Progenitor cell of endocrine pancreas (in vitro differentiated cells): ENCODE results near the gene TSR3. TPM values are rescaled to one million over a fixed set of nuclear protein-coding genes. Genes with fewer than 3 reads are reported as not detected.

Experiments used
- DNase-seq: peaks from one replicate; pipeline ENCODE4 v3.0.0; 2021; ENCODE audit warnings: low spot score; ENCODE audit not compliant: unreplicated experiment
- H3K27ac Mint-ChIP-seq: 2 replicates; pipeline ENCODE4 v1.8.0; 2021; ENCODE audit warnings: mild to moderate bottlenecking, moderate library complexity, mixed read lengths
- H3K27me3 Mint-ChIP-seq: 2 replicates; pipeline ENCODE4 v1.8.0; 2021; ENCODE audit warnings: mixed read lengths
- H3K36me3 Mint-ChIP-seq: 2 replicates; pipeline ENCODE4 v1.8.0; 2022; ENCODE audit warnings: mixed read lengths; ENCODE audit not compliant: insufficient read depth
- H3K4me1 Mint-ChIP-seq: 2 replicates; pipeline ENCODE4 v1.8.0; 2021; ENCODE audit warnings: low read depth, mixed read lengths
- H3K4me3 Mint-ChIP-seq: 2 replicates; pipeline ENCODE4 v1.8.0; 2021; ENCODE audit warnings: low read depth, mild to moderate bottlenecking, moderate library complexity, mixed read lengths
- H3K9me3 Mint-ChIP-seq: 2 replicates; pipeline ENCODE4 v1.8.0; 2021; ENCODE audit warnings: low read depth, mixed read lengths
- CTCF ChIP-seq: fragments of 200-600 bp; sonication (generic); IDR thresholded peaks from one replicate; pipeline ENCODE4 v1.5.0; 2021; ENCODE audit warnings: antibody characterized with exemption, mild to moderate bottlenecking; ENCODE audit not compliant: unreplicated experiment
- total RNA-seq: library from RNA; stranded (reverse); gene quantifications from 2 replicates; pipeline ENCODE4 v1.2.1, GENCODE V29; 2021

The TSR3 gene
- total RNA-seq, 1 donor from 2014 or later: 56.8 TPM

GRCh38 chr16:1334739-1335138, 16.9 kb downstream of the TSR3 start:
- TF ChIP-seq CTCF: no peak
- H3K27ac Mint-ChIP-seq: no peak overlapping the region
- peaks cover 10% of the 10 kb centered on the region for H3K4me1 Mint-ChIP-seq
- DNase-seq: no peak
- H3K27me3 Mint-ChIP-seq: peaks cover 27% of the 10 kb centered on the region
- no peak overlapping the region for H3K4me3 Mint-ChIP-seq
- H3K9me3 Mint-ChIP-seq: no peaks in the 10 kb centered on the region
- H3K36me3 Mint-ChIP-seq: no peaks in the 10 kb centered on the region

- Mint-ChIP-seq H3K27ac (no peak overlapping the region), H3K9me3 (no peaks in the 10 kb centered on the region), H3K36me3 (no peaks in the 10 kb centered on the region), H3K27me3 (peaks cover 27% of the 10 kb centered on the region), H3K4me3 (peak overlapping the region; percentile 40), H3K4me1 (peaks cover 10% of the 10 kb centered on the region)
- no peak for DNase-seq
- no peak for TF ChIP-seq CTCF
Measured at GRCh38 chr16:1333854-1334700, 17.6 kb downstream of the TSR3 start.

- H3K36me3 Mint-ChIP-seq: no peaks in the 10 kb centered on the region
- DNase-seq: no peak
Measured at GRCh38 chr16:1333149-1333812, 18.4 kb downstream of the TSR3 start, which contains the start of gene BAIAP3. TSS of gene BAIAP3 (plus strand) at chr16:1333645. CDS start at chr16:1338550, 4,905 bp downstream.

GRCh38 chr16:1332618-1333148, 19.0 kb downstream of the TSR3 start:
- DNase-seq: no peak
- no peak for TF ChIP-seq CTCF
- peaks cover 27% of the 10 kb centered on the region for H3K27me3 Mint-ChIP-seq
- no peaks in the 10 kb centered on the region for H3K36me3 Mint-ChIP-seq
- peaks cover 10% of the 10 kb centered on the region for H3K4me1 Mint-ChIP-seq
- no peaks in the 10 kb centered on the region for H3K9me3 Mint-ChIP-seq
- peak overlapping the region; percentile 59 for H3K27ac Mint-ChIP-seq
- H3K4me3 Mint-ChIP-seq: peak overlapping the region; percentile 50

More at GRCh38 chr16:1333149-1333812, 18.4 kb downstream of the TSR3 start, which contains the start of gene BAIAP3:
- Mint-ChIP-seq H3K4me3 (peak within 1 kb of the TSS; percentile 50), H3K27ac (peak within 1 kb of the TSS; percentile 59), H3K4me1 (peaks cover 10% of the 10 kb centered on the region), H3K27me3 (peaks cover 27% of the 10 kb centered on the region), H3K9me3 (no peaks in the 10 kb centered on the region)
- TF ChIP-seq CTCF: no peak
